CD4-positive, alpha-beta T cell treated with Interferon gamma for 1 hour (primary cell): ENCODE results near the gene PCDHB3.
A peak's percentile ranks its signal among the peaks of the same experiment; 100 is the strongest.
"Not testable (repeated sequence)": the region's sequence is repeated elsewhere in the genome, so short reads cannot be mapped to it uniquely, and the experiment has no call there.

Experiments
- DNase-seq: peaks from one replicate; pipeline ENCODE4 v3.0.0-alpha.2; 2020

PCDHB3 gene

GRCh38 chr5:141100243-141100805, at the start of gene PCDHB3:
Gene PCDHB3, plus strand, starts transcription at chr5:141100473. Its CDS starts 177 bp downstream, at chr5:141100650.
- no peak for DNase-seq

GRCh38 chr5:141050622-141051520, 49.4 kb upstream of the PCDHB3 start, which contains the start of gene PCDHB1:
Gene PCDHB1, plus strand, starts transcription at chr5:141051374. Its CDS starts 97 bp downstream, at chr5:141051471.
- DNase-seq = no peak

GRCh38 chr5:141051521-141051866, 48.8 kb upstream of the PCDHB3 start:
- no peak for DNase-seq

DNA sequence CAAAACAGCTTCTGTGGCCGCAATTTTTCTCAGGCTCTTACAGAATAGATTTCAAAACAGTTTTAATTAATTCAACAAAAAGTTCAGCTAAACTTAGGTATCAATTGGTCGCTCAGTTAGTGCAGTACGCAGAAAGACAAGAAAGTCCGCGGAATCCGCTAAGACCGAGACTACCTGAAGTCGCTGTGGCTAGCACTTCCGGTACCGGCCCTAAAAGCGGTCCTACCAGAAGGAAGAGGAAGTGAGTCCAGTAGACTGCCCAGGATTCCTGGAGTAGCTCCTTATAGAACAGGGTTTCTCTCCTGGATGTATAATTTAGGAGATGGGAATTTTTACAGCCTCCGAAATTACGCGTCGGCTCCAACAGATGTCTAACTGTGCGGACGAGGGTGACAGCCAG, 22.4 kb upstream of the PCDHB3 start:
- DNase-seq = no peak

GRCh38 chr5:141082228-141082627, 18.0 kb upstream of the PCDHB3 start:
- DNase-seq = no peak

- DNase-seq = peak; percentile 19
These were observed 15.7 kb upstream of the PCDHB3 start for GRCh38 chr5:141084487-141084989.

GRCh38 chr5:141094481-141095262, 5.6 kb upstream of the PCDHB3 start, which contains the start of gene PCDHB2:
Gene PCDHB2, plus strand, starts transcription at chr5:141094615. Its CDS starts 176 bp downstream, at chr5:141094791.
- DNase-seq = no peak

DNA sequence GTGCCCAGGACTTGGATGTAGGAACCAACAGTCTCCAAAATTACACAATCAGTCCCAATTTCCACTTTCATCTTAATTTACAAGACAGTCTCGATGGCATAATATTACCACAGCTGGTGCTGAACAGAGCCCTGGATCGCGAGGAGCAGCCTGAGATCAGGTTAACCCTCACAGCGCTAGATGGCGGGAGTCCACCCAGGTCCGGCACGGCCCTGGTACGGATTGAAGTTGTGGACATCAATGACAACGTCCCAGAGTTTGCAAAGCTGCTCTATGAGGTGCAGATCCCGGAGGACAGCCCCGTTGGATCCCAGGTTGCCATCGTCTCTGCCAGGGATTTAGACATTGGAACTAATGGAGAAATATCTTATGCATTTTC, 5.0 kb upstream of the PCDHB3 start:
- no peak for DNase-seq

GRCh38 chr5:141096181-141096580, 4.1 kb upstream of the PCDHB3 start:
- not testable (repeated sequence) for DNase-seq

DNA sequence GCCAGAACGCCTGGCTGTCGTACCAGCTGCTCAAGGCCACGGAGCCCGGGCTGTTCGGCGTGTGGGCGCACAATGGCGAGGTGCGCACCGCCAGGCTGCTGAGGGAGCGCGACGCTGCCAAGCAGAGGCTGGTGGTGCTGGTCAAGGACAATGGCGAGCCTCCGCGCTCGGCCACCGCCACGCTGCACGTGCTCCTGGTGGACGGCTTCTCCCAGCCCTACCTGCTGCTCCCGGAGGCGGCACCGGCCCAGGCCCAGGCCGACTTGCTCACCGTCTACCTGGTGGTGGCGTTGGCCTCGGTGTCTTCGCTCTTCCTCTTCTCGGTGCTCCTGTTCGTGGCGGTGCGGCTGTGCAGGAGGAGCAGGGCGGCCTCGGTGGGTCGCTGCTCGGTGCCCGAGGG, 3.7 kb upstream of the PCDHB3 start:
- DNase-seq = not testable (repeated sequence)

DNA sequence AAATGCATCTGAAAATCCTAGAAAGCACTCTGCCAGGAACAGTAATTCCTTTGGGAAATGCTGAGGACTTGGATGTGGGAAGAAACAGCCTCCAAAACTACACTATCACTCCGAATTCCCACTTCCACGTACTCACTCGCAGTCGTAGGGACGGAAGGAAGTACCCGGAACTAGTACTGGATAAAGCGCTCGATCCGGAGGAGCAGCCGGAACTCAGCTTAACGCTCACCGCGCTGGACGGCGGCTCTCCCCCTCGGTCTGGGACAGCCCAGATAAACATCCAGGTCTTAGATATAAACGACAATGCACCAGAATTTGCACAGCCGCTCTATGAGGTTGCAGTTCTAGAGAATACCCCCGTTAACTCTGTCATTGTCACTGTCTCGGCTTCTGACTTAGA, 786 bp downstream of the PCDHB3 start:
- no peak for DNase-seq

GRCh38 chr5:141102070-141102469, 1.8 kb downstream of the PCDHB3 start:
- not testable (repeated sequence) for DNase-seq

- not testable (repeated sequence) for DNase-seq
These were observed 2.2 kb downstream of the PCDHB3 start for GRCh38 chr5:141102471-141102870.

GRCh38 chr5:141105350-141105749, 5.1 kb downstream of the PCDHB3 start:
- DNase-seq = no peak

- no peak for DNase-seq
These were observed 19.0 kb downstream of the PCDHB3 start for GRCh38 chr5:141119250-141119649.

- no peak for DNase-seq
These were observed 21.3 kb downstream of the PCDHB3 start, which contains the start of gene PCDHB4 for GRCh38 chr5:141121563-141121962. Gene PCDHB4, plus strand, starts transcription at chr5:141121818. Its CDS starts 181 bp downstream, at chr5:141121999.

- DNase-seq = no peak
These were observed 21.7 kb downstream of the PCDHB3 start for GRCh38 chr5:141121985-141122384.

GRCh38 chr5:141123396-141124135, 23.3 kb downstream of the PCDHB3 start:
- DNase-seq = not testable (repeated sequence)

DNA sequence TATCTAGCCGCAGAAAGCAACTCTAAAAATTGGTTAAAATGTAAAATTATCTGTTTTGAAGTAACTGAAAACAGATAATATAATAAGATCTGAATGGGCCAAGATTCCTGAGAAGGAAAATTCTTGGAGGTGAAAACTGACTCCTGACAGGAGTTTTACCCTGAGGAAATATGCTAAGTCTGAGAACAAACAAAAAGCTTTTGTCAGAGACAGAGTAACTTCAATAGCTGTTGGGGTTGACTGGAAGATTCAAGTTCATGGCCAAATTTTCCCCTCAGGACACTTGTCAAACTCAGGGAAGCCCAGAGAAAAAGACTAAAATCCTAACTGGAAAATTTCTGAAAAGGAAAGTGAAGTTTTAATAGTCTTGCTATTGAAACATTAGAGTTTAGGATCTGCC, 27.0 kb downstream of the PCDHB3 start:
- no peak for DNase-seq

DNA sequence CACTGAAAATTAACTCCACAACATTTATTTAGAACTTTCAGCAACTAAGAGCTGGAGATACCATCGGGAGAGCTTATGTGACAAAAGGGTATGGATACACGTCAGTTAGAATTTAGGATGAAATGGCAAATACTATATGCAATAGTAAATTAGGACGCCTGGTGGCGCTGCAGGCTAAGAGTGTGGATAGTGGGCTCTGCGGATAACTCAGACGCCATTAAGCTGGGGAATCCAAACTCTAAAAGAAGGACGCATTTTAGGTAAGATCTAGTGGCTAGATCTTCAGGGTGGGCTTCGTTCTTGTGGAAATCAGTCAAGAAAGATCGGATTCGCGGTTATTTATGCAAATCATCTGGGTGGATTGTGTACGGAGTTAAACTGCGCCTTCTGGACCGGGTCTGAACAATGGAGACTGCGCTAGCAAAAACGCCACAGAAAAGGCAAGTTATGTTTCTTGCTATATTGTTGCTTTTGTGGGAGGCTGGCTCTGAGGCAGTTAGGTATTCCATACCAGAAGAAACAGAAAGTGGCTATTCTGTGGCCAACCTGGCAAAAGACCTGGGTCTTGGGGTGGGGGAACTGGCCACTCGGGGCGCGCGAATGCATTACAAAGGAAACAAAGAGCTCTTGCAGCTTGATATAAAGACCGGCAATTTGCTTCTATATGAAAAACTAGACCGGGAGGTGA, 34.9 kb downstream of the PCDHB3 start, which contains the start of gene PCDHB5:
TSS of gene PCDHB5 (plus strand) at position 177 of the 688 bp plus-strand sequence. CDS start at position 406, 229 bp downstream.
- no peak for DNase-seq

- no peak for DNase-seq
These were observed 35.5 kb downstream of the PCDHB3 start for GRCh38 chr5:141135718-141136266.
